ENCODE measurements around the gene PPIA. TPM values are rescaled to one million over a fixed set of nuclear protein-coding genes. Genes with fewer than 3 reads are reported as not detected.

Gene PPIA
- total RNA-seq, 1 experiment from 2014 or later: 2,836 TPM

- Histone ChIP-seq H3K79me2 (ENCODE audit: insufficient read depth, low read length) (no peaks in the 10 kb centered on the region), H3K9ac (ENCODE audit: low read length) (no peak overlapping the region), H3K9me2 (ENCODE audit: insufficient read depth) (no peaks in the 10 kb centered on the region), H4K20me1 (ENCODE audit: insufficient read depth) (no peaks in the 10 kb centered on the region), H3K4me3 (replicated peaks in 1 of 2; ENCODE audit: low read depth in 1 of 2, low read length in 2 of 2) (no peak overlapping the region), H3K4me2 (ENCODE audit: low read length) (no peak overlapping the region), H3K27me3 (ENCODE audit: insufficient read depth, low read length) (no peaks in the 10 kb centered on the region), H3K36me3 (ENCODE audit: control insufficient read depth in 1 of 2, insufficient read depth in 2 of 2, low read length in 2 of 2) (peaks cover 26 to 30% of the 10 kb centered on the region in 2 experiments; a peak in 3 of 4 replicates), H3K27ac (ENCODE audit: low read depth, low read length) (no peak overlapping the region), H3K9me3 (ENCODE audit: control insufficient read depth in 1 of 2, insufficient read depth in 1 of 2, low read depth in 1 of 2, low read length in 2 of 2) (no peaks in the 10 kb centered on the region), H3K4me1 (ENCODE audit: control insufficient read depth in 1 of 2, insufficient read depth in 2 of 2, low read length in 2 of 2) (peaks cover 0 to 11% of the 10 kb centered on the region in 2 experiments; a peak in 1 of 4 replicates), H2AFZ (ENCODE audit: low read depth, low read length, poor library complexity, severe bottlenecking) (no peak overlapping the region)
- BruUV-seq (replicated peaks): TSS peak; percentile 19
- no peak for TF ChIP-seq SP1 (IDR thresholded peaks at IDR 0.05; ENCODE audit: low read depth)
- no peak for TF ChIP-seq SIN3A (IDR thresholded peaks at IDR 0.05; ENCODE audit: low read depth)
- TF ChIP-seq JUND (IDR thresholded peaks at IDR 0.05): no peak
- no peak for TF ChIP-seq FOSL1 (IDR thresholded peaks at IDR 0.05; ENCODE audit: low read depth)
- TF ChIP-seq, protein P1, sequence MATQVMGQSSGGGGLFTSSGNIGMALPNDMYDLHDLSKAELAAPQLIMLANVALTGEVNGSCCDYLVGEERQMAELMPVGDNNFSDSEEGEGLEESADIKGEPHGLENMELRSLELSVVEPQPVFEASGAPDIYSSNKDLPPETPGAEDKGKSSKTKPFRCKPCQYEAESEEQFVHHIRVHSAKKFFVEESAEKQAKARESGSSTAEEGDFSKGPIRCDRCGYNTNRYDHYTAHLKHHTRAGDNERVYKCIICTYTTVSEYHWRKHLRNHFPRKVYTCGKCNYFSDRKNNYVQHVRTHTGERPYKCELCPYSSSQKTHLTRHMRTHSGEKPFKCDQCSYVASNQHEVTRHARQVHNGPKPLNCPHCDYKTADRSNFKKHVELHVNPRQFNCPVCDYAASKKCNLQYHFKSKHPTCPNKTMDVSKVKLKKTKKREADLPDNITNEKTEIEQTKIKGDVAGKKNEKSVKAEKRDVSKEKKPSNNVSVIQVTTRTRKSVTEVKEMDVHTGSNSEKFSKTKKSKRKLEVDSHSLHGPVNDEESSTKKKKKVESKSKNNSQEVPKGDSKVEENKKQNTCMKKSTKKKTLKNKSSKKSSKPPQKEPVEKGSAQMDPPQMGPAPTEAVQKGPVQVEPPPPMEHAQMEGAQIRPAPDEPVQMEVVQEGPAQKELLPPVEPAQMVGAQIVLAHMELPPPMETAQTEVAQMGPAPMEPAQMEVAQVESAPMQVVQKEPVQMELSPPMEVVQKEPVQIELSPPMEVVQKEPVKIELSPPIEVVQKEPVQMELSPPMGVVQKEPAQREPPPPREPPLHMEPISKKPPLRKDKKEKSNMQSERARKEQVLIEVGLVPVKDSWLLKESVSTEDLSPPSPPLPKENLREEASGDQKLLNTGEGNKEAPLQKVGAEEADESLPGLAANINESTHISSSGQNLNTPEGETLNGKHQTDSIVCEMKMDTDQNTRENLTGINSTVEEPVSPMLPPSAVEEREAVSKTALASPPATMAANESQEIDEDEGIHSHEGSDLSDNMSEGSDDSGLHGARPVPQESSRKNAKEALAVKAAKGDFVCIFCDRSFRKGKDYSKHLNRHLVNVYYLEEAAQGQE (IDR thresholded peaks at IDR 0.05; ENCODE audit: low read depth): no peak
- TF ChIP-seq EZH2 (IDR thresholded peaks at IDR 0.05): no peak
- no peak for TF ChIP-seq EGR1 (IDR thresholded peaks at IDR 0.05; ENCODE audit: low read depth)
- TF ChIP-seq EZH2phosphoT487 (IDR thresholded peaks at IDR 0.05; ENCODE audit: borderline replicate concordance): no peak
- TF ChIP-seq YY1 (IDR thresholded peaks at IDR 0.05; ENCODE audit: extremely low read depth, insufficient replicate concordance, low read depth, low read length): no peak
- TF ChIP-seq, protein P2, sequence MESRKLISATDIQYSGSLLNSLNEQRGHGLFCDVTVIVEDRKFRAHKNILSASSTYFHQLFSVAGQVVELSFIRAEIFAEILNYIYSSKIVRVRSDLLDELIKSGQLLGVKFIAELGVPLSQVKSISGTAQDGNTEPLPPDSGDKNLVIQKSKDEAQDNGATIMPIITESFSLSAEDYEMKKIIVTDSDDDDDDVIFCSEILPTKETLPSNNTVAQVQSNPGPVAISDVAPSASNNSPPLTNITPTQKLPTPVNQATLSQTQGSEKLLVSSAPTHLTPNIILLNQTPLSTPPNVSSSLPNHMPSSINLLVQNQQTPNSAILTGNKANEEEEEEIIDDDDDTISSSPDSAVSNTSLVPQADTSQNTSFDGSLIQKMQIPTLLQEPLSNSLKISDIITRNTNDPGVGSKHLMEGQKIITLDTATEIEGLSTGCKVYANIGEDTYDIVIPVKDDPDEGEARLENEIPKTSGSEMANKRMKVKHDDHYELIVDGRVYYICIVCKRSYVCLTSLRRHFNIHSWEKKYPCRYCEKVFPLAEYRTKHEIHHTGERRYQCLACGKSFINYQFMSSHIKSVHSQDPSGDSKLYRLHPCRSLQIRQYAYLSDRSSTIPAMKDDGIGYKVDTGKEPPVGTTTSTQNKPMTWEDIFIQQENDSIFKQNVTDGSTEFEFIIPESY (IDR thresholded peaks at IDR 0.05; ENCODE audit: extremely low read depth, insufficient replicate concordance, low read length): no peak
- TF ChIP-seq ZFX (IDR thresholded peaks at IDR 0.05): no peak
- TF ChIP-seq ATF3 (IDR thresholded peaks at IDR 0.05): no peak
- TF ChIP-seq CEBPB (IDR thresholded peaks at IDR 0.05; ENCODE audit: low read depth): no peak
- TF ChIP-seq MAX (IDR thresholded peaks at IDR 0.05): no peak
- no peak for TF ChIP-seq POLR2A (IDR thresholded peaks at IDR 0.05; ENCODE audit: borderline replicate concordance, extremely low read depth, insufficient read depth, insufficient read length)
- TF ChIP-seq CBX3 (IDR thresholded peaks at IDR 0.05; ENCODE audit: low read depth): no peak
- no peak for TF ChIP-seq POLR2AphosphoS5 (IDR thresholded peaks at IDR 0.05; ENCODE audit: low read depth, low read length)
- TF ChIP-seq ELF1 (IDR thresholded peaks at IDR 0.05; ENCODE audit: borderline replicate concordance, low read depth): no peak
- no peak for TF ChIP-seq ZNF274 (IDR thresholded peaks at IDR 0.05; ENCODE audit: low read depth, low read length)
- ATAC-seq: no peak
- RAD21 ChIA-PET (ENCODE audit: low non-redundant PET in 1 of 2, low total read pairs in 2 of 2, uncharacterized antibody in 2 of 2, unreplicated experiment in 2 of 2): no interaction called here
- CTCF ChIA-PET: no interaction called here
- DNase-seq (ENCODE audit: low read depth, low spot score): no peak
- intact Hi-C loops (cut with micrococcal nuclease): no loop called here
- POLR2A ChIA-PET: no interaction called here
These were observed 28.4 kb upstream of the PPIA start for GRCh38 chr7:44767912-44768627.

Measured in HCT116 (cell line).